Prostate gland (tissue), 2 donors: ENCODE results near the gene NYAP2.

Source experiments
- CTCF ChIP-seq, 4 experiments: fragments of 200-600 bp in 2 of 4; fragments of 450-650 bp in 2 of 4; sonication (generic) in 2 of 4; IDR thresholded peaks; 1 replicate in 3 of 4; 2 replicates in 1 of 4; pipeline ENCODE4 v1.5.1; 2016 to 2019; ENCODE audit warnings: antibody characterized with exemption in 4 of 4, mild to moderate bottlenecking in 2 of 4, moderate library complexity in 2 of 4
- POLR2A ChIP-seq: fragments of 450-650 bp; IDR thresholded peaks from one replicate; pipeline ENCODE4 v1.6.1; 2016; ENCODE audit warnings: antibody characterized with exemption, mild to moderate bottlenecking
- POLR2AphosphoS5 ChIP-seq: sonication (generic); formaldehyde crosslinking; IDR thresholded peaks from one replicate; pipeline ENCODE4 v1.6.1; 2017; ENCODE audit warnings: antibody characterized with exemption

- TF ChIP-seq POLR2AphosphoS5: no peak
- TF ChIP-seq CTCF (IDR thresholded peaks at IDR 0.05): no peak
- TF ChIP-seq POLR2A: no peak
Observed at GRCh38 chr2:225678792-225679191, 279.3 kb downstream of the NYAP2 start.
